Kidney (tissue), 14 donors: ENCODE data around the gene CD34. TPM values are rescaled to one million over a fixed set of nuclear protein-coding genes. Genes with fewer than 3 reads are reported as not detected.

ENCODE experiments used
- DNase-seq, 5 donors: peaks; one replicate each; pipeline ENCODE4 v3.0.0-alpha.2; 2013 to 2020
- FAIRE-seq: peaks from 2 replicates; lab custom pipeline; 2012; peaks lifted over from hg19 to GRCh38; lab: Jason Lieb, UNC
- H3K27ac ChIP-seq, 2 donors: one replicate each; pipeline ENCODE4 v1.7.0; 2013; ENCODE audit warnings: low read depth in 2 of 2, low read length in 2 of 2, inconsistent platforms in 1 of 2
- H3K27me3 ChIP-seq: one replicate; pipeline ENCODE4 v1.7.1; 2013; ENCODE audit warnings: low read length, inconsistent platforms; ENCODE audit not compliant: control insufficient read depth, insufficient read depth
- H3K36me3 ChIP-seq, 3 donors: one replicate each; pipeline versions ENCODE4 v1.7.0 to v1.7.1; 2013; ENCODE audit warnings: low read length in 3 of 3, control low read depth in 1 of 3, inconsistent platforms in 1 of 3; ENCODE audit not compliant: insufficient read depth in 3 of 3, control insufficient read depth in 2 of 3
- H3K4me1 ChIP-seq, 3 donors: one replicate each; pipeline versions ENCODE4 v1.7.0 to v1.7.1; 2013; ENCODE audit warnings: low read length in 3 of 3, inconsistent platforms in 1 of 3, low read depth in 1 of 3; ENCODE audit not compliant: control insufficient read depth in 2 of 3, insufficient read depth in 2 of 3
- H3K4me3 ChIP-seq, 3 donors: one replicate each; pipeline versions ENCODE4 v1.7.0 to v1.8.1; 2013; ENCODE audit warnings: low read length in 3 of 3, control low read depth in 1 of 3, inconsistent platforms in 1 of 3
- H3K9ac ChIP-seq, 3 donors: one replicate each; pipeline versions ENCODE4 v1.7.0 to v1.7.1; 2013; ENCODE audit warnings: low read length in 3 of 3, control low read depth in 1 of 3, inconsistent platforms in 1 of 3
- H3K9me3 ChIP-seq, 3 donors: one replicate each; pipeline versions ENCODE4 v1.7.0 to v1.7.1; 2013; ENCODE audit warnings: low read length in 3 of 3, control low read depth in 1 of 3, inconsistent platforms in 1 of 3; ENCODE audit not compliant: control insufficient read depth in 2 of 3, insufficient read depth in 1 of 3
- CTCF ChIP-seq: IDR thresholded peaks from 3 replicates; pipeline ENCODE4 v1.5.1; 2012; ENCODE audit warnings: mild to moderate bottlenecking, moderate library complexity, borderline replicate concordance; ENCODE audit not compliant: insufficient read depth; ENCODE audit errors: extremely low read depth
- intact Hi-C: fragments of 100-400 bp; cut with DNase I; formaldehyde crosslinking; loops from one replicate; pipeline ENCODE4 v1.11.1; 2022
- polyA plus RNA-seq: library from polyadenylated mRNA; stranded (reverse); fragments of 350-450 nt; fragmentation: Illumina TruSeq; extraction: RNeasy Lipid Tissue Mini Kit (QIAGEN cat#74804); gene quantifications from one replicate; pipeline ENCODE4 v1.2.3, GENCODE V29; 2014; ENCODE audit warnings: low read depth, low replicate concordance; ENCODE audit not compliant: insufficient read depth
- total RNA-seq: library from RNA; stranded (reverse); fragmentation: NEBNext Ultra II Directional; extraction: Animal tissue kit (Norgen Biotek cat#: 25700); gene quantifications from one replicate; pipeline ENCODE4 v1.2.1, GENCODE V29; 2021
- donor health status: control.
- donor health status: control.
- donor health status: control.
- donor health status: control.
- donor health status: control.
- donor health status: DM: yes; HTN: yes; CAD: no.
- donor health status: Normal renal cell carcinoma (clear cell type).

CD34 gene
- total and polyA plus RNA-seq, 2 donors from 2014 or later, result 50.9 to 69.4 TPM

- no peak overlapping the region for H3K27ac ChIP-seq
- intact Hi-C loops, result no loop called here
- FAIRE-seq, result no peak
Observed at GRCh38 chr1:207901041-207901653, 9.8 kb downstream of the CD34 start.

GRCh38 chr1:207898836-207899235 lies 12.1 kb downstream of the CD34 start:
- no peak overlapping the region for H3K27ac ChIP-seq
- H3K36me3 ChIP-seq, result no peaks in the 10 kb centered on the region
- H3K27me3 ChIP-seq, result no peaks in the 10 kb centered on the region
- DNase-seq, result no peak
- peaks cover 0 to 3% (median 2%) of the 10 kb centered on the region in 3 donors for H3K4me1 ChIP-seq
- no peak for FAIRE-seq
- H3K4me3 ChIP-seq, result no peak overlapping the region
- intact Hi-C loops, result no loop called here
- H3K9me3 ChIP-seq, result no peaks in the 10 kb centered on the region
- no peak overlapping the region for H3K9ac ChIP-seq
- TF ChIP-seq CTCF, result no peak

More at GRCh38 chr1:207901041-207901653, 9.8 kb downstream of the CD34 start:
- H3K9me3 ChIP-seq, result no peaks in the 10 kb centered on the region
- no peak for TF ChIP-seq CTCF
- H3K4me3 ChIP-seq, result no peak overlapping the region
- H3K36me3 ChIP-seq, result no peaks in the 10 kb centered on the region
- DNase-seq, result no peak
- H3K4me1 ChIP-seq, result peaks cover 0 to 3% (median 2%) of the 10 kb centered on the region in 3 donors
- H3K9ac ChIP-seq, result no peak overlapping the region
- no peaks in the 10 kb centered on the region for H3K27me3 ChIP-seq

GRCh38 chr1:207898260-207898659 lies 12.7 kb downstream of the CD34 start:
- FAIRE-seq (no peak), DNase-seq (no peak)
- Histone ChIP-seq H3K4me3 (no peak overlapping the region), H3K27ac (no peak overlapping the region), H3K27me3 (no peaks in the 10 kb centered on the region), H3K9ac (no peak overlapping the region), H3K9me3 (no peaks in the 10 kb centered on the region), H3K36me3 (no peaks in the 10 kb centered on the region), H3K4me1 (peaks cover 0 to 3% (median 2%) of the 10 kb centered on the region in 3 donors)
- no peak for TF ChIP-seq CTCF
- intact Hi-C loops, result no loop called here

- Histone ChIP-seq H3K27me3 (no peaks in the 10 kb centered on the region), H3K9me3 (no peaks in the 10 kb centered on the region), H3K27ac (no peak overlapping the region), H3K9ac (no peak overlapping the region), H3K4me3 (no peak overlapping the region), H3K4me1 (peaks cover 0 to 3% (median 2%) of the 10 kb centered on the region in 3 donors), H3K36me3 (no peaks in the 10 kb centered on the region)
- FAIRE-seq (no peak), DNase-seq (peak in 1 of 5 donors; percentile 27)
- intact Hi-C loops, result no loop called here
- TF ChIP-seq CTCF, result no peak
Observed at GRCh38 chr1:207897188-207897587, 13.7 kb downstream of the CD34 start.
